Astrocyte of the cerebellum (primary cell): ENCODE data around the gene SMCO3.

Source experiments
- DNase-seq: peaks from one replicate; pipeline ENCODE4 v3.0.0-alpha.2; 2011; ENCODE audit warnings: low read depth
- H3K4me3 ChIP-seq: 2 replicates; pipeline ENCODE4 v1.5.1; 2011; ENCODE audit warnings: mild to moderate bottlenecking, low read depth, low read length, moderate library complexity
- in situ Hi-C: cut with HindIII; loops from 2 replicates; pipeline ENCODE4 v1.10.0; 2017; ENCODE audit warnings: low sequenced_read_pairs
- TF ChIP-seq, protein P1 (sequence below): IDR thresholded peaks from 2 replicates; pipeline ENCODE4 v1.5.1; 2012; ENCODE audit warnings: low read length, low read depth, moderate library complexity, mild to moderate bottlenecking; ENCODE audit errors: missing control alignments

The SMCO3 gene

DNA sequence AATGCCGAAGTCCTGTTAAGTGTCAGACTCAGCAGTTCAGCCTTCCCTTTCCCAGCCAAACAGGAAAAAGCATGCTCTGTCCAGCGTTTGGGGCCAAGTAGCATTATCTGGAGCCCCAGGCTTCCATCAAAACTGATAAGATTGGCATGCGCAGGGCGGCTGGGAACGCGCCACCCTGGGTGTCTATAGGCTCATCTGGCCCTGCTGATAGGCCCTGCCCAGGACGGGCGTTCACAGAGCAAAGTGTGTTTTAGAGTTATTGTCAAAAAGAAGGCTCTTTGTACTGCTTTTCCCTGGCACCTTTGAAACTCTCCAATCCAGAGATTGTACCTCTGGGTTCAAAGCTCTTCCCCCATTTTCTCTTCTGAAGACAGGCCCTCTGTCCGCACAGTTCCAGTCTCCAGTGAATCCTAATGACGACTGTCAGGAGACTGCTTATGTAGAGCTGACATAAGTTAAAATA is 29.5 kb upstream of the SMCO3 start, which contains the start of gene ART4:
Gene ART4, minus strand, starts transcription at position 102 of the 463 bp plus-strand sequence. CDS start 413 bp downstream, outside the sequence.
- TF ChIP-seq, protein P1, sequence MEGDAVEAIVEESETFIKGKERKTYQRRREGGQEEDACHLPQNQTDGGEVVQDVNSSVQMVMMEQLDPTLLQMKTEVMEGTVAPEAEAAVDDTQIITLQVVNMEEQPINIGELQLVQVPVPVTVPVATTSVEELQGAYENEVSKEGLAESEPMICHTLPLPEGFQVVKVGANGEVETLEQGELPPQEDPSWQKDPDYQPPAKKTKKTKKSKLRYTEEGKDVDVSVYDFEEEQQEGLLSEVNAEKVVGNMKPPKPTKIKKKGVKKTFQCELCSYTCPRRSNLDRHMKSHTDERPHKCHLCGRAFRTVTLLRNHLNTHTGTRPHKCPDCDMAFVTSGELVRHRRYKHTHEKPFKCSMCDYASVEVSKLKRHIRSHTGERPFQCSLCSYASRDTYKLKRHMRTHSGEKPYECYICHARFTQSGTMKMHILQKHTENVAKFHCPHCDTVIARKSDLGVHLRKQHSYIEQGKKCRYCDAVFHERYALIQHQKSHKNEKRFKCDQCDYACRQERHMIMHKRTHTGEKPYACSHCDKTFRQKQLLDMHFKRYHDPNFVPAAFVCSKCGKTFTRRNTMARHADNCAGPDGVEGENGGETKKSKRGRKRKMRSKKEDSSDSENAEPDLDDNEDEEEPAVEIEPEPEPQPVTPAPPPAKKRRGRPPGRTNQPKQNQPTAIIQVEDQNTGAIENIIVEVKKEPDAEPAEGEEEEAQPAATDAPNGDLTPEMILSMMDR = no peak
- no peak for DNase-seq
- no peak within 1 kb of the TSS for H3K4me3 ChIP-seq
- in situ Hi-C loops = no loop called here

DNA sequence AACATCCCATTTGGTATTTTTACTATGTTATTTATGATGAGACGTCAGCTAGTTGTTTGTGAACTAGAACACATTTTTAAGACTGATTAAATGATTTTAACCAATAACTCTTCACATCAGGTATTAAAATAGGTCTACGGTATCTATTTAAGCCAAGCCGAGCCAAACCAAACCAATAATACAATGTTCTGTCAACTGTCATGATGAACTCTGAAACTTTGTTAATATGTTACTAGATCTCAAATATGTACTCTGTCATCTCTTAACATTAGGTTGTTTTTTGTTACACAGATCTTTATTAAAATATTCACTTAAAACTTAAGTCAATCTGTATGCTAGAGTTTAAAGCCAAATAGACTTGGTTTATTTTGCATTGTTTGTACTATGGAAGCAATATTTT is 28.3 kb upstream of the SMCO3 start:
- H3K4me3 ChIP-seq = no peak overlapping the region
- DNase-seq = no peak
- in situ Hi-C loops = no loop called here

DNA sequence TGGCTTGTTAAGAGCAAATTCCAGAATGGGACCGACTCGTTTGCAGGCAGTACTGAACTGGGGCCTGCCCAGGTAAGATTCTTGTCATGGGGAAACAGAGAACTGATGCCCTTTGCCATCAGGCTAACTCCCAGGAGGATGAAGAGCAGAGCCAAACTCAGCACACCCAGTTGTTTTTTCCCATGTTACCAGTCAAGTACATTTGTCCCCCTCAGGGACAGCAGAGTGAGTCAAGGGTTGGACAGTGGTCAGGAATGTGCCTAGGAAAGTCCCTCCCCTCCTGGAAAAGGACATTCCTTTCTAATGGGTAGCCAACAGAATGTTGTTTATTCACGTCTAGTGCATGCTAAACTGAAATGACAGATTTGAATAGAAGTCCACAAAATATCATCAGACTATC is 27.8 kb upstream of the SMCO3 start:
- H3K4me3 ChIP-seq = no peak overlapping the region
- no peak for DNase-seq
- in situ Hi-C loops = no loop called here
- TF ChIP-seq, protein P1 = no peak

More for the DNA sequence above, 28.3 kb upstream of the SMCO3 start:
- TF ChIP-seq, protein P1 = no peak

DNA sequence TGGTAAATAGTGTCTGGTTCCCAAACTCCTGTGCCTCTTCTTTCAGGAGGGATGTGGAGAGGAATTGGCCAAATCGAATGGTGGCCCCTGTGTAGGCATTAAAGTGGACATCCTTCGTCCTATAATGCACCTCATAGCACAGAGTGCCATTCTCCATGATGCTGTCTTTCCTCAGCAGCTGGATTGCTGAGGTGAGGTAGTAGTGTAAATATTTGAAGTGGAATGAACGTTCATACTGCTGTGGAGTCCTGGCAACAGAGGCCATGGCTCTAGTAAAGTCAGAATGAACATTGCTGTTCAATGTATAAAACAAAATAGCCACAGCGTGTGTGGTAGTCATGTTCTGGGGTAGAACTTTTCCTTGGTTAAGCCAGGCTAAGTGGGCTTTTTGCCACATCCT is 26.6 kb upstream of the SMCO3 start:
- in situ Hi-C loops = no loop called here
- no peak overlapping the region for H3K4me3 ChIP-seq
- TF ChIP-seq, protein P1 = no peak
- no peak for DNase-seq

DNA sequence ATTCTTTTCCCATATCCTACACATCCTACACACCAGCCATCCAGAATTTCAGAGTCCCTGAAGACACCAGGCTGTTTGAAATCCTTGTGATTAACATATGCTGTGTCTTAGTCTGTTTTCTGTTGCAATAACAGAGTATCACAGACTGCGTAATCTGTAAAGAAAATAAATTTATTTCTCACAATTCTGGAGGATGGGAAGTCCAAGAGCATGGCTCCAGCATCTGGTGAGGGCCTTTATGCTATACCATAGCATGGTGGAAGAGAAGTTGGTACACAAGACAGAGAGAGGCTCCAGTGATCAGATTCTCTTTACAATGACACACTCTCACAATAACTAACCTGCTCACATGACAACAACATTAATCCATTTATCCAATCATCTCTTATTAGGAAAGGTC is 25.3 kb upstream of the SMCO3 start:
- no peak for DNase-seq
- in situ Hi-C loops = no loop called here
- TF ChIP-seq, protein P1 = no peak
- no peak overlapping the region for H3K4me3 ChIP-seq

DNA sequence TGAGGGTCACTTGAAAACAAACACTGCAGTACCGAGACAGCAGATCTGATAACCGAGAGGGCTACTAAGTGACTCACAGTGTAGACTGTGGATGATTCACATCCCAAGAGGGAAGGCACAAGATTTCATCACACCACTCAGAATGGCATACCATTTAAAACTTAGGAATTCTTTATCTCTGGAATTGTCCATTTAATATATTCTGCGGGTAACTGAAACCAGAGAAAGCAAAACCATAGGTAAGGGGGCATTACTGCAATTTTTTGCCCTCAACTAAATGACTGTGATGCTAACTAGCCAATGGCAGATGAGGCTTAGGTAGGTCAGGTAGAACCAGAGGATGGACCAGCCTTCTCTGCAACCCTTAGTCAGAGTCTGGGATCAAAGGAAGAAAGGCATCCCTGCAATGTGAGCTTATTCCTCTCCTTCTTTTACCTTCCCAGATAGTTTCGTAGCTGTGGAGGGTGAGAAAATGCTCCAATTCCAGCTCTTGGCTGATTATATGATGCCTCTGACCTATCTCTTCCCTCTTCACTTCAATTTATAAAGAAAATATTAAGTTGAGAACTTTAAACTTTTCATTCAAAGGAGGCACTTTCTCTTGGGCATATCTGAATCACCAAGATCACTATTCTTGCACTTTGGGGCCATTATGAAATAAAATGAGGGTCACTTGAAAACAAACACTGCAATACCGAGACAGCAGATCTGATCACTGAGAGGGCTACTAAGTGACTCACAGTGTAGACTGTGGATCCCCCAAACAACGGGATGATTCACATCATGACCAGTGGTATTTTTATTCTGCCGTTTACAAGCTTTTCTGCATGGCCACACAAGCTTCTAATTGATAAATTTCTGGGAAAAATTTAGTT is 22.6 kb upstream of the SMCO3 start:
- no peak overlapping the region for H3K4me3 ChIP-seq
- peak; percentile 52 for DNase-seq
- TF ChIP-seq, protein P1 = no peak
- in situ Hi-C loops = no loop called here
